Measurements from ENCODE around the gene MED16. TPM values are rescaled to one million over a fixed set of nuclear protein-coding genes. Genes with fewer than 3 reads are reported as not detected.
A peak's percentile ranks its signal among the peaks of the same experiment; 100 is the strongest.

MED16 gene
- total and polyA plus RNA-seq, 2 of the 13 experiments (the other 11 are each of a cell fraction or from before 2014, with no cell fraction given): 13.3 to 14.8 TPM

DNA sequence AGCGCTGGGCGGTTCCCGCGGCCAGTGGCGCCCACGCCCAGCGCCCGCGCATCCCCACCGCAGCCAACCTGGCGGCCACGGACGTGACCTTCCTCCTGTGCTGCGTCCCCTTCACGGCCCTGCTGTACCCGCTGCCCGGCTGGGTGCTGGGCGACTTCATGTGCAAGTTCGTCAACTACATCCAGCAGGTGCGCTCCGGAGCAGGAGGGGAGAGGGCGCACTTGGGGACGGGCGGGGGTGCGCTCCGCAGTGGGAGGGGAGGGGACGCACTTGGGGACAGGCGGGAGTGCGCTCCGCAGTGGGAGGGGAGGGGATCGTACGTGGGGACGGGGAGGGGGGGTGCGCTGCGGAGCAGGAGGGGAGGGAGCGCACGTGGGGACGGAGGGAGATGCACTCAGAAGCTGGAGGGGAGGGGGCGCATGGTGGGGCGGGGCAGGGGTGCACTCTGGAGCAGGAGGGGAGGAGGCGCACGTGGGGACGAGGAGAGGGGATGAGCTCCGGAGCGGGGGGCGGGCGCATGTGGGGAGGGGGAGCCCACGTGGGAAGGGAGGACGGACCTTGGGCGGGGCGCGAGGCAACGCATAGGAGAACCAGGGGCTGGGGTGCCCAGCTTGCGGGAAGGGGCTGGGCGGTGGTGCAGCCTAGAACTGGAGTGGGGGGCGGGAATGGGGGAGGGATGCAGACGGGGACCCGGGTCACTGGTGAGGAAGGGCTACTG lies 25.7 kb upstream of the MED16 start:
- 94% methylated on average over 39 of the region's 58 CpGs for WGBS (ENCODE audit: low lambda C conversion rate)

More for the DNA sequence above, 25.7 kb upstream of the MED16 start:
- Histone ChIP-seq H3K27ac (ENCODE audit: extremely low read length, insufficient read depth, low read length) (peak overlapping the region; percentile 71), H3K4me3 (replicated peaks in 1 of 3; ENCODE audit: insufficient read depth in 1 of 3, low read depth in 2 of 3, low read length in 3 of 3) (0 out of 6 replicates have a peak overlapping the region, but pooled peaks of 1 of the 3 experiments have one; percentile 96), H3K9ac (ENCODE audit: insufficient read depth, low read depth, low read length) (no peak overlapping the region), H3K4me1 (ENCODE audit: insufficient read depth, low read length) (peaks cover 26% of the 10 kb centered on the region), H3K27me3 (ENCODE audit: control insufficient read depth in 1 of 2, insufficient read depth in 2 of 2, low read length in 2 of 2) (no peaks in the 10 kb centered on the region; a peak in 1 of 5 replicates), H3K79me2 (ENCODE audit: insufficient read depth, low read length) (peaks cover under 1% of the 10 kb centered on the region), H3K4me2 (ENCODE audit: low read depth, low read length) (0 out of 2 replicates have a peak overlapping the region, but pooled peaks have one; percentile 7), H4K20me1 (ENCODE audit: insufficient read depth, low read length) (no peaks in the 10 kb centered on the region), H3K9me3 (ENCODE audit: low read length) (no peaks in the 10 kb centered on the region), H2AFZ (ENCODE audit: low read length) (no peak overlapping the region), H3K36me3 (replicated peaks in 1 of 2; ENCODE audit: control insufficient read depth in 1 of 2, insufficient read depth in 2 of 2, low read length in 2 of 2) (no peaks in the 10 kb centered on the region)
- ATAC-seq (no peak), FAIRE-seq (no peak), DNase-seq (ENCODE audit: low spot score) (no peak)
- ChIA-PET POLR2A (interaction anchor here (0.6 kb wide), 1 partner anchor 133 kb away, joined by 5 read pairs; no protein-coding TSS in a partner anchor), CTCF (ENCODE audit: low intra/inter-chr PET ratio, low total read pairs) (interaction anchor here (1.6 to 2.4 kb wide), 2 partner anchors 62 to 148 kb away, joined by 11 to 14 read pairs; no protein-coding TSS in a partner anchor)
- TF ChIP-seq, protein P1, sequence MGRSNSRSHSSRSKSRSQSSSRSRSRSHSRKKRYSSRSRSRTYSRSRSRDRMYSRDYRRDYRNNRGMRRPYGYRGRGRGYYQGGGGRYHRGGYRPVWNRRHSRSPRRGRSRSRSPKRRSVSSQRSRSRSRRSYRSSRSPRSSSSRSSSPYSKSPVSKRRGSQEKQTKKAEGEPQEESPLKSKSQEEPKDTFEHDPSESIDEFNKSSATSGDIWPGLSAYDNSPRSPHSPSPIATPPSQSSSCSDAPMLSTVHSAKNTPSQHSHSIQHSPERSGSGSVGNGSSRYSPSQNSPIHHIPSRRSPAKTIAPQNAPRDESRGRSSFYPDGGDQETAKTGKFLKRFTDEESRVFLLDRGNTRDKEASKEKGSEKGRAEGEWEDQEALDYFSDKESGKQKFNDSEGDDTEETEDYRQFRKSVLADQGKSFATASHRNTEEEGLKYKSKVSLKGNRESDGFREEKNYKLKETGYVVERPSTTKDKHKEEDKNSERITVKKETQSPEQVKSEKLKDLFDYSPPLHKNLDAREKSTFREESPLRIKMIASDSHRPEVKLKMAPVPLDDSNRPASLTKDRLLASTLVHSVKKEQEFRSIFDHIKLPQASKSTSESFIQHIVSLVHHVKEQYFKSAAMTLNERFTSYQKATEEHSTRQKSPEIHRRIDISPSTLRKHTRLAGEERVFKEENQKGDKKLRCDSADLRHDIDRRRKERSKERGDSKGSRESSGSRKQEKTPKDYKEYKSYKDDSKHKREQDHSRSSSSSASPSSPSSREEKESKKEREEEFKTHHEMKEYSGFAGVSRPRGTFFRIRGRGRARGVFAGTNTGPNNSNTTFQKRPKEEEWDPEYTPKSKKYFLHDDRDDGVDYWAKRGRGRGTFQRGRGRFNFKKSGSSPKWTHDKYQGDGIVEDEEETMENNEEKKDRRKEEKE (IDR thresholded peaks at IDR 0.05): no peak
- TF ChIP-seq ZNF136 (CRISPR knock-in tag; IDR thresholded peaks at IDR 0.05; ENCODE audit: low read depth): no peak
- TF ChIP-seq, protein P2, sequence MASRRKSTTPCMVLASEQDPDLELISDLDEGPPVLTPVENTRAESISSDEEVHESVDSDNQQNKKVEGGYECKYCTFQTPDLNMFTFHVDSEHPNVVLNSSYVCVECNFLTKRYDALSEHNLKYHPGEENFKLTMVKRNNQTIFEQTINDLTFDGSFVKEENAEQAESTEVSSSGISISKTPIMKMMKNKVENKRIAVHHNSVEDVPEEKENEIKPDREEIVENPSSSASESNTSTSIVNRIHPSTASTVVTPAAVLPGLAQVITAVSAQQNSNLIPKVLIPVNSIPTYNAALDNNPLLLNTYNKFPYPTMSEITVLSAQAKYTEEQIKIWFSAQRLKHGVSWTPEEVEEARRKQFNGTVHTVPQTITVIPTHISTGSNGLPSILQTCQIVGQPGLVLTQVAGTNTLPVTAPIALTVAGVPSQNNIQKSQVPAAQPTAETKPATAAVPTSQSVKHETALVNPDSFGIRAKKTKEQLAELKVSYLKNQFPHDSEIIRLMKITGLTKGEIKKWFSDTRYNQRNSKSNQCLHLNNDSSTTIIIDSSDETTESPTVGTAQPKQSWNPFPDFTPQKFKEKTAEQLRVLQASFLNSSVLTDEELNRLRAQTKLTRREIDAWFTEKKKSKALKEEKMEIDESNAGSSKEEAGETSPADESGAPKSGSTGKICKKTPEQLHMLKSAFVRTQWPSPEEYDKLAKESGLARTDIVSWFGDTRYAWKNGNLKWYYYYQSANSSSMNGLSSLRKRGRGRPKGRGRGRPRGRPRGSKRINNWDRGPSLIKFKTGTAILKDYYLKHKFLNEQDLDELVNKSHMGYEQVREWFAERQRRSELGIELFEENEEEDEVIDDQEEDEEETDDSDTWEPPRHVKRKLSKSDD (CRISPR knock-in tag; IDR thresholded peaks at IDR 0.05; ENCODE audit: low read depth): peak; percentile 80; the same call in 1 of the 2 replicates
- TF ChIP-seq, protein P3, sequence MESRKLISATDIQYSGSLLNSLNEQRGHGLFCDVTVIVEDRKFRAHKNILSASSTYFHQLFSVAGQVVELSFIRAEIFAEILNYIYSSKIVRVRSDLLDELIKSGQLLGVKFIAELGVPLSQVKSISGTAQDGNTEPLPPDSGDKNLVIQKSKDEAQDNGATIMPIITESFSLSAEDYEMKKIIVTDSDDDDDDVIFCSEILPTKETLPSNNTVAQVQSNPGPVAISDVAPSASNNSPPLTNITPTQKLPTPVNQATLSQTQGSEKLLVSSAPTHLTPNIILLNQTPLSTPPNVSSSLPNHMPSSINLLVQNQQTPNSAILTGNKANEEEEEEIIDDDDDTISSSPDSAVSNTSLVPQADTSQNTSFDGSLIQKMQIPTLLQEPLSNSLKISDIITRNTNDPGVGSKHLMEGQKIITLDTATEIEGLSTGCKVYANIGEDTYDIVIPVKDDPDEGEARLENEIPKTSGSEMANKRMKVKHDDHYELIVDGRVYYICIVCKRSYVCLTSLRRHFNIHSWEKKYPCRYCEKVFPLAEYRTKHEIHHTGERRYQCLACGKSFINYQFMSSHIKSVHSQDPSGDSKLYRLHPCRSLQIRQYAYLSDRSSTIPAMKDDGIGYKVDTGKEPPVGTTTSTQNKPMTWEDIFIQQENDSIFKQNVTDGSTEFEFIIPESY (CRISPR knock-in tag; IDR thresholded peaks at IDR 0.05): 0 out of 2 replicates have a peak, but pooled peaks have one; percentile 50
- TF ChIP-seq TOPORS (CRISPR knock-in tag; IDR thresholded peaks at IDR 0.05): no peak
- intact Hi-C loops (cut with micrococcal nuclease; ENCODE audit: unreplicated experiment) (loop anchor here (5.0 kb wide), 1 partner anchor 151 kb away; no protein-coding TSS in a partner anchor), in situ Hi-C loops (cut with HindIII; ENCODE audit: extremely low pct_ligation_motif_present, low pct_unique_long_range_greater_than_20kb) (loop anchor here (5.0 kb wide), 1 partner anchor 56 kb away; no protein-coding TSS in a partner anchor)
- no TSS peak for BruUV-seq (replicated peaks)
